ENCODE measurements around the gene RNLS. TPM values are rescaled to one million over a fixed set of nuclear protein-coding genes. Genes with fewer than 3 reads are reported as not detected.

Gene RNLS
- total and polyA plus RNA-seq, 4 donors: 5.8 to 11.6 (median 7.9) TPM

DNA sequence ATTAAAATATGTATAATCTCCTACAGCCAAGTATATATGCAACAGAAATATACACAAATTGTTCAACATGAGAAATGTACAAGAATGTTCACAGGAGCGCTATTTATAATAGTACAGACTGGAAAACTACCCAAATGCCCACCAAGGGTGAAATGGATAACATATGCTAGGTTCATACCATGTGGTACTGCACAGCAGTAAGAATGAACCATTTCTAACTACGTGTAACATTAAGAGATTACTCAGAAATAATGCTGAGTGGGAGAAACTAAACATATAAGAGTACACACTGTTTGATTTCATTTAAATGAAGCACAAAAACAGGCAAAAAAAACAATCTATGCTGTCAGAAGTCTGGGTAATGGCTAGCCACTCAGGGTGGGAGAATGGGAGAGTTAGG lies 45.8 kb downstream of the RNLS start:
- peaks cover 0 to 36% (median 6%) of the 10 kb centered on the region in 5 donors for H3K4me1 ChIP-seq (ENCODE audit: control insufficient read depth in 5 of 5, insufficient read depth in 5 of 5, low read length in 5 of 5)
- H3K4me3 ChIP-seq: no peak overlapping the region
- DNase-seq: peak in 1 of 3 donors; percentile 41
- ATAC-seq (ENCODE audit: insufficient read depth, low FRiP score): no peak
- peak overlapping the region in 1 of 2 donors; percentile 31 for H3K27ac ChIP-seq (ENCODE audit: low read depth in 1 of 2, low read length in 1 of 2)
- TF ChIP-seq, protein P1, sequence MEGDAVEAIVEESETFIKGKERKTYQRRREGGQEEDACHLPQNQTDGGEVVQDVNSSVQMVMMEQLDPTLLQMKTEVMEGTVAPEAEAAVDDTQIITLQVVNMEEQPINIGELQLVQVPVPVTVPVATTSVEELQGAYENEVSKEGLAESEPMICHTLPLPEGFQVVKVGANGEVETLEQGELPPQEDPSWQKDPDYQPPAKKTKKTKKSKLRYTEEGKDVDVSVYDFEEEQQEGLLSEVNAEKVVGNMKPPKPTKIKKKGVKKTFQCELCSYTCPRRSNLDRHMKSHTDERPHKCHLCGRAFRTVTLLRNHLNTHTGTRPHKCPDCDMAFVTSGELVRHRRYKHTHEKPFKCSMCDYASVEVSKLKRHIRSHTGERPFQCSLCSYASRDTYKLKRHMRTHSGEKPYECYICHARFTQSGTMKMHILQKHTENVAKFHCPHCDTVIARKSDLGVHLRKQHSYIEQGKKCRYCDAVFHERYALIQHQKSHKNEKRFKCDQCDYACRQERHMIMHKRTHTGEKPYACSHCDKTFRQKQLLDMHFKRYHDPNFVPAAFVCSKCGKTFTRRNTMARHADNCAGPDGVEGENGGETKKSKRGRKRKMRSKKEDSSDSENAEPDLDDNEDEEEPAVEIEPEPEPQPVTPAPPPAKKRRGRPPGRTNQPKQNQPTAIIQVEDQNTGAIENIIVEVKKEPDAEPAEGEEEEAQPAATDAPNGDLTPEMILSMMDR (IDR thresholded peaks at IDR 0.05; ENCODE audit: control extremely low read depth, extremely low read depth): no peak
- no peaks in the 10 kb centered on the region for H3K9me3 ChIP-seq (ENCODE audit: control insufficient read depth in 4 of 4, insufficient read depth in 3 of 4, low read length in 3 of 4)
- H3K36me3 ChIP-seq (ENCODE audit: control insufficient read depth in 4 of 4, insufficient read depth in 4 of 4, low read length in 4 of 4): no peaks in the 10 kb centered on the region
- no peaks in the 10 kb centered on the region for H3K27me3 ChIP-seq (ENCODE audit: control insufficient read depth in 3 of 3, insufficient read depth in 3 of 3, low read length in 2 of 3)
- no peak overlapping the region for H3K9ac ChIP-seq (ENCODE audit: insufficient read depth in 1 of 2, low read length in 2 of 2)
- 80 to 86% methylated on average over 2 of the region's 2 CpGs for WGBS, 2 donors

DNA sequence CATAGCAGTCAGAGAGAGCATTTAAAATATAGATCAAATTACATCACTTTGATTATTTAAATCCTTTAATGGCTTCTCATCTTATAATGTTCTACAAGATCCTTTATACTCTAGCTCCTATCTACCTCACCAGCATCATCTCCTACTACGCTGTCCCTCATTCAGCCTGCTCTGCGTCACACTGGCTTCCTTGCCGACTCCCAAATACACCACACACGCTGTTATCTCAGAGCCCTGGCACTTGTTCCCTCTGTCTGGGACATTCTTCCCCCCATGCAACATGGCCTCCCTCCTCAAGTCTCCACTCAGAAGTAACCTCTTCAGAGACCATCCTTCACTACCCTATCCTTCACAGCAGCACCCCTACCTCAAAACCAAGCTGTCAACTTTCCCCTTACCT lies 46.7 kb downstream of the RNLS start:
- no peak overlapping the region for H3K4me3 ChIP-seq
- H3K9me3 ChIP-seq (ENCODE audit: control insufficient read depth in 4 of 4, insufficient read depth in 3 of 4, low read length in 3 of 4): no peaks in the 10 kb centered on the region
- peaks cover 0 to 27% (median 4%) of the 10 kb centered on the region in 5 donors for H3K4me1 ChIP-seq (ENCODE audit: control insufficient read depth in 5 of 5, insufficient read depth in 5 of 5, low read length in 5 of 5)
- 92 to 94% methylated on average over 4 of the region's 4 CpGs for WGBS, 2 donors
- no peak for ATAC-seq (ENCODE audit: insufficient read depth, low FRiP score)
- no peak overlapping the region for H3K9ac ChIP-seq (ENCODE audit: insufficient read depth in 1 of 2, low read length in 2 of 2)
- no peak overlapping the region for H3K27ac ChIP-seq (ENCODE audit: low read depth in 1 of 2, low read length in 1 of 2)
- DNase-seq: no peak
- TF ChIP-seq, protein P1 (IDR thresholded peaks at IDR 0.05; ENCODE audit: control extremely low read depth, extremely low read depth): no peak
- no peaks in the 10 kb centered on the region for H3K36me3 ChIP-seq (ENCODE audit: control insufficient read depth in 4 of 4, insufficient read depth in 4 of 4, low read length in 4 of 4)
- no peaks in the 10 kb centered on the region for H3K27me3 ChIP-seq (ENCODE audit: control insufficient read depth in 3 of 3, insufficient read depth in 3 of 3, low read length in 2 of 3)

DNA sequence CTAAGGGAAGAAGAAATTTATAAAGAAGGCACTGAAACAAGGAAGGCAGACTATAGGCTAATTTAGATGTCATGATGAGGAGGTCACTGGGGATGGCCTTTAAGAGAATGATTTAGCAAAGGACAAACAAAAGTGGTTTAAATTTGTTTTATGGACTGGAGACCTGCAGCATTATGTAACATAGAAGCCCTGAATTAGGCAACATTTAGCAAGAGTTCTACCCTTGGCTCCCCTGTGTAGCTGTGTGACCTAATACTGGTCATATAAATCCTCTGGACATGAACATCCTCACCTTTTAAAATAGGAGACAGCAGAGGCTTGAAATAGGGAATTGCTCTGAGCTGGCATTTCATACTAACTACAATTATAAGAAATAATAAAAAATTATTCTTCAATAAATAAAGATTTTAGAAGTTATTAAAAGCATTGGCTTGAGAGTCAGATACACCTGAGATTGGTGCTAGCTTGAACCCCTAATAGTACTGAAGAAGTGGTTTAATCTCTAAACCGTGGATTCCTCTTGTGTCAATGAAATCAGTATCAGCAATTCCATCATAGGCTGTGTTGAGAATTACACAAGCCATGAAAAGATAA lies 48.9 kb downstream of the RNLS start:
- peaks cover 0 to 18% (median 2%) of the 10 kb centered on the region in 5 donors for H3K4me1 ChIP-seq (ENCODE audit: control insufficient read depth in 5 of 5, insufficient read depth in 5 of 5, low read length in 5 of 5)
- no peaks in the 10 kb centered on the region for H3K36me3 ChIP-seq (ENCODE audit: control insufficient read depth in 4 of 4, insufficient read depth in 4 of 4, low read length in 4 of 4)
- TF ChIP-seq, protein P1 (IDR thresholded peaks at IDR 0.05; ENCODE audit: control extremely low read depth, extremely low read depth): no peak
- H3K9ac ChIP-seq (ENCODE audit: insufficient read depth in 1 of 2, low read length in 2 of 2): no peak overlapping the region
- DNase-seq (no peak), ATAC-seq (ENCODE audit: insufficient read depth, low FRiP score) (no peak)
- H3K27ac ChIP-seq (ENCODE audit: low read depth in 1 of 2, low read length in 1 of 2): no peak overlapping the region
- no peaks in the 10 kb centered on the region for H3K9me3 ChIP-seq (ENCODE audit: control insufficient read depth in 4 of 4, insufficient read depth in 3 of 4, low read length in 3 of 4)
- no peaks in the 10 kb centered on the region for H3K27me3 ChIP-seq (ENCODE audit: control insufficient read depth in 3 of 3, insufficient read depth in 3 of 3, low read length in 2 of 3)
- no peak overlapping the region for H3K4me3 ChIP-seq
- WGBS, 2 donors: 89% methylated on average over 1 of the region's 1 CpG

All from lung (tissue), 12 donors.